Measurements from ENCODE around the gene SGK1.

The SGK1 gene

GRCh38 chr6:134169871-134170486 is 147.9 kb downstream of the SGK1 start:
- CTCF ChIA-PET: interaction anchor here (0.9 kb wide), 1 partner anchor 246 kb away, joined by 3 read pairs; no protein-coding TSS in a partner anchor
- POLR2A ChIA-PET: no interaction called here

GRCh38 chr6:134168590-134169208 is 149.2 kb downstream of the SGK1 start:
- CTCF ChIA-PET: interaction anchor here (1.4 to 2.7 kb wide), 2 partner anchors 13 to 772 kb away, joined by 4 to 28 read pairs; no protein-coding TSS in a partner anchor

More at GRCh38 chr6:134169871-134170486, 147.9 kb downstream of the SGK1 start:
- Histone ChIP-seq H3K4me3 (ENCODE audit: low read depth, low read length) (no peak overlapping the region), H3K27ac (ENCODE audit: extremely low read depth, low read depth, low read length) (no peak overlapping the region), H3K9me3 (ENCODE audit: control insufficient read depth, insufficient read depth, low read depth, low read length) (no peaks in the 10 kb centered on the region), H3K36me3 (ENCODE audit: control insufficient read depth in 2 of 2, insufficient read depth in 1 of 2, low read length in 2 of 2) (peaks cover 0 to 58% of the 10 kb centered on the region in 2 experiments; a peak in 1 of 3 replicates), H3K4me1 (ENCODE audit: control insufficient read depth, insufficient read depth, low read length) (no peaks in the 10 kb centered on the region)
- TF ChIP-seq ZNF664 (tag by site-specific recombination; IDR thresholded peaks at IDR 0.05) (no peak), ZNF785 (tag by site-specific recombination; IDR thresholded peaks at IDR 0.05) (no peak), ZNF18 (tag by site-specific recombination; IDR thresholded peaks at IDR 0.05) (no peak), ZNF514 (tag by site-specific recombination; IDR thresholded peaks at IDR 0.05) (no peak), ATF2 (tag by site-specific recombination; IDR thresholded peaks at IDR 0.05; ENCODE audit: low read depth) (no peak), ZNF701 (tag by site-specific recombination; IDR thresholded peaks at IDR 0.05) (no peak), ZNF624 (tag by site-specific recombination; IDR thresholded peaks at IDR 0.05) (no peak), ZBTB26 (tag by site-specific recombination; optimal IDR thresholded peaks at IDR 0.05) (no peak), AEBP2 (tag by site-specific recombination; IDR thresholded peaks at IDR 0.05; ENCODE audit: borderline replicate concordance) (no peak), ZNF580 (tag by site-specific recombination; IDR thresholded peaks at IDR 0.05) (no peak), REPIN1 (tag by site-specific recombination; IDR thresholded peaks at IDR 0.05; ENCODE audit: low read depth) (no peak), ZNF600 (tag by site-specific recombination; IDR thresholded peaks at IDR 0.05) (no peak), ZFHX2 (tag by site-specific recombination; conservative IDR thresholded peaks at IDR 0.05) (no peak)

More at GRCh38 chr6:134168590-134169208, 149.2 kb downstream of the SGK1 start:
- Histone ChIP-seq H3K27ac (ENCODE audit: extremely low read depth, low read depth, low read length) (no peak overlapping the region), H3K4me3 (ENCODE audit: low read depth, low read length) (no peak overlapping the region), H3K36me3 (ENCODE audit: control insufficient read depth in 2 of 2, insufficient read depth in 1 of 2, low read length in 2 of 2) (peaks cover 0 to 58% of the 10 kb centered on the region in 2 experiments; a peak in 1 of 3 replicates), H3K4me1 (ENCODE audit: control insufficient read depth, insufficient read depth, low read length) (no peaks in the 10 kb centered on the region), H3K9me3 (ENCODE audit: control insufficient read depth, insufficient read depth, low read depth, low read length) (no peaks in the 10 kb centered on the region)
- POLR2A ChIA-PET: no interaction called here
- TF ChIP-seq ZBTB21 (tag by site-specific recombination; IDR thresholded peaks at IDR 0.05) (no peak), ZNF548 (tag by site-specific recombination; IDR thresholded peaks at IDR 0.05) (no peak), ZNF48 (tag by site-specific recombination; IDR thresholded peaks at IDR 0.05) (no peak), ZNF664 (tag by site-specific recombination; IDR thresholded peaks at IDR 0.05) (peak; percentile 58; the same call in 1 of the 2 replicates), ZNF362 (tag by site-specific recombination; IDR thresholded peaks at IDR 0.05) (0 out of 2 replicates have a peak, but pooled peaks have one; percentile 33), IKZF3 (tag by site-specific recombination; IDR thresholded peaks at IDR 0.05) (no peak), ZNF138 (tag by site-specific recombination; IDR thresholded peaks at IDR 0.05; ENCODE audit: borderline replicate concordance) (no peak), ZNF571 (tag by site-specific recombination; IDR thresholded peaks at IDR 0.05) (no peak), ZNF488 (tag by site-specific recombination; IDR thresholded peaks at IDR 0.05) (no peak), ZNF629 (tag by site-specific recombination; IDR thresholded peaks at IDR 0.05) (no peak)

All from HEK293 (cell line).